Choroid plexus epithelial cell (primary cell): ENCODE results near the gene HERPUD1.

Source experiments
- DNase-seq: peaks from one replicate; pipeline ENCODE4 v3.0.0-alpha.2; 2010; ENCODE audit warnings: low read depth
- H3K4me3 ChIP-seq: 2 replicates; pipeline ENCODE4 v1.5.1; 2011; ENCODE audit warnings: low read depth, mild to moderate bottlenecking, control low read depth, low read length, moderate library complexity
- CTCF ChIP-seq: conservative IDR thresholded peaks from 2 replicates; pipeline ENCODE4 v1.5.1; 2011; ENCODE audit warnings: low read depth, mild to moderate bottlenecking, control low read depth, inconsistent platforms, low read length, moderate library complexity

HERPUD1 gene

GRCh38 chr16:56994311-56994710, 62.4 kb downstream of the HERPUD1 start:
- no peak for DNase-seq
- no peak for TF ChIP-seq CTCF
- no peak overlapping the region for H3K4me3 ChIP-seq
